GM12872 (cell line): ENCODE results near the gene MRAP2.

Experiments used
- CTCF ChIP-seq: IDR thresholded peaks from 3 replicates; pipeline ENCODE4 v1.5.1; 2011; ENCODE audit warnings: low read depth, mild to moderate bottlenecking, low read length, moderate library complexity; ENCODE audit not compliant: insufficient read depth

Gene MRAP2

DNA sequence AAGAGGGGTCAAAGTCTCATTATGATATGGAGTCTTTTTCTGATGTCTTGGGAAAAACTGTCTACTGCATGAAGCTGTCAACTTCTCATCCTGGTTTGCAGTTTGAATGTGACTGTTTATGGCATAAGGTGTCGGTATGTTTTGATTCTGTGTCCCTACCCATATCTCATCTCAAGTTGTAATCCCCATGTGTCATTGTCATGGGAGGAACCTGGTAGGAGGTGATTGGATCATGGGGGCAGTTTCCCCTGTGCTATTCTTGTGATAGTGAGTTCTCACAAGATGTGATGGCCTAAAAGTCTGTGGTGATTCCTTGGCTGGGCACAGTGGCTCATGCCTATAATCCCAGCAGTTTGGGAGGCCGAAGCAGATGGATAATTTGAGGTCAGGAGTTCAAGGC lies 47.6 kb downstream of the MRAP2 start:
- no peak for TF ChIP-seq CTCF

- TF ChIP-seq CTCF, result no peak
Measured at GRCh38 chr6:84082689-84083265, 49.2 kb downstream of the MRAP2 start.

DNA sequence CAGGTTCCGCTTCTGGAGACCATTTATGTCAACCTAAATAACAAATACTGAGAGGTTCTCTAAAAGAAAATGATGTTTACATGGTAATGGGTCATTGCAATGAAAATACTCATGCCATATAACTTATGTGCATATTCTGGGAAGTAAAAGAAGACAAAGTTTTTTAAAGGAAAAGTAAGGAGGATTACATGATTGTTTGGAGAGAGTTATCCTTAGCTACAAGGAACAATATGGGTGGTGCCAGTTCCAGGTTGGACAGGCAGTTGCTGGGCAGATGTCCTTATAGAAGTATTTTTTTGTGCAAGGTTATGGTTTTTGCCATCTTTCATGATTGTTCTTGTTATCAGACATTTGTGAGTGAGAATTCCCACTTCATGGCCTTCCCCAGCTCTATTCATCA lies 52.5 kb downstream of the MRAP2 start:
- TF ChIP-seq CTCF, result no peak

DNA sequence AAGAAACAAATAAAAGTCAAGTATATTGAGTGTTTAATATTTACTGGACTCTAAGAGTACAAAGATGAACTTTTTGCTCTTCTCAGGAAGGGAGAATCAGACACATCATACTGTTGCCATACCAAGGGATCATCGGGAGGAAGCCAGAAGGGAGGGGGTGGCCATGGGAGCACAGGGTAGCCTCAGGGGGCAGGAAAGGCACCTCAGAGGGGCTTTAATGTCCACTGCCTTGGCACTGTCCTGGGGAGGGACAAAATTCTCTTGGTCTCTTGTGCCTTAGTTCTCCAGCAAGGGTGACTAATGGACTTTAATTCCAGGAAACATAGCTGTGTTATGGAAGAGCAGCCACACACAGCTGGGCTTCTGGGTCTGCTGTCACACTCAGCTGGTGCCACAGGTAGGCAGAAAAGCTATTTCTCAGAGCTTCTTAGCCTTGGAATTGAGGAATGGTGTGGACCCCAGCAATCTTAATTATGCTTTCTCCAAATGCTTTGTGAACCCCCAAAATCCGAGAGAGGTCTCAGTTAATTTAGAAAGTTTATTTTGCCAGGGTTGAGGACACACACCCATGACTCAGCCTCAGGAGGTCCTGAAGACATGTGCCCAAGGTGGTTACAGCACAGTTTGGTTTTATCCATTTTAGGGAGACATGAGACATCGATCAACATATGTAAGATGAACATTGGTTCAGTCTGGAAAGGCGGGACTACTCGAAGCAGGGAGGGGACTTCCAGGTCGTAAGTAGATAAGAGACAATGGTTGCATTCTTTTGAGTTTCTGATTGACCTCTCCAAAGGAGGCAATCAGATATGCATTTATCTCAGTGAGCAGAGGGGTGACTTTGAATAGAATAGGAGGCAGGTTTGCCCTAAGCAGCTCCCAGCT lies 53.2 kb downstream of the MRAP2 start:
- no peak for TF ChIP-seq CTCF

DNA sequence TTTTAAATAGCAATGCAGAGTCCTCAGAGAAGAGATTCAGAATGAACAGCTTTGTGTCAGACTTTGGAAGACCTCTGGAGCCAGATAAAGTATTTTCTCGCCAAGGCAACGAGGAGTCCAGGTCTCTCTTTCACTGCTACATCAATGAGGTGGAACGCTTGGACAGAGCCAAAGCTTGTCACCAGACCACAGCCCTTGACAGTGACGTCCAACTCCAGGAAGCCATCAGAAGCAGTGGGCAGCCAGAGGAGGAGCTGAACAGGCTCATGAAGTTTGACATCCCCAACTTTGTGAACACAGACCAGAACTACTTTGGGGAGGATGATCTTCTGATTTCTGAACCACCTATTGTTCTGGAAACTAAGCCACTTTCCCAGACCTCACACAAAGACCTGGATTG lies 55.5 kb downstream of the MRAP2 start:
- TF ChIP-seq CTCF, result no peak

DNA sequence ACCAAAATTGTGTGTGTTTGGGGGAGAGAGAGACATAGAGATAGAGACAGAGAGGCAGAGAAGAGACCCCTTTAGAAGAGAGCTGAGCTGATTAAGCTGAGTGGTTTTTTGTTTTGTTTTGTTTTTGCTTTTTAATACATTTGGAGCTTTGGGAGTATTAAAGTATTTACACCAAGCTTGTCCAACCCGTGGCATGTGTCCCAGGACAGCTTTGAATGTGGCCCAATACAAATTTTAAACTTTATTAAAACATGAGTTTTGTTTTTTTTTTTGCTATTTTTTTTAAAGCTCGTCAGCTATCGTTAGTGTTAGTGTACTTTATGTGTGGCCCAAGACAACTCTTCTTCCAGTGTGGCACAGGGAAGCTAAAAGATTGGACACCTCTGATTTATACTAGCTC lies 56.0 kb downstream of the MRAP2 start:
- TF ChIP-seq CTCF, result no peak

GRCh38 chr6:84093441-84094435 lies 60.2 kb downstream of the MRAP2 start:
- TF ChIP-seq CTCF, result no peak
